ENCODE measurements around the gene ABCA1.

DNA sequence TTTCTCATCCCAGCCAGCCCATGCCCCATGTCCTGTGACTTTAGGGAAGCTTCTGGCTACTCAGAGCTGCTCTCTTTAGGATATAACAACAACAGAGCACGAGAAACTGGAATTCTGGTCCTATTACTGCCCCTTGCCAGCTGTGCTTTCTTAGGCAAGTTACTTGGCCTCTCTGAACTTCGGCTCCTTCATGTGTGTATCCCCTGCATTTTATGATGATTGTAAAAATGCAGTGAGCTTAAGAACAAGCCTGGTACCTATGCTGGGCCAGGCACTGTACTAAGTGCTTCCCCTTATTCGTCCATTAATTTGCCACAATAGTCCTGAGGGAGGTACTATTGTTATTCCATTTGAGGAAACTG lies 54.5 kb downstream of the ABCA1 start:
- TF ChIP-seq, protein P1, sequence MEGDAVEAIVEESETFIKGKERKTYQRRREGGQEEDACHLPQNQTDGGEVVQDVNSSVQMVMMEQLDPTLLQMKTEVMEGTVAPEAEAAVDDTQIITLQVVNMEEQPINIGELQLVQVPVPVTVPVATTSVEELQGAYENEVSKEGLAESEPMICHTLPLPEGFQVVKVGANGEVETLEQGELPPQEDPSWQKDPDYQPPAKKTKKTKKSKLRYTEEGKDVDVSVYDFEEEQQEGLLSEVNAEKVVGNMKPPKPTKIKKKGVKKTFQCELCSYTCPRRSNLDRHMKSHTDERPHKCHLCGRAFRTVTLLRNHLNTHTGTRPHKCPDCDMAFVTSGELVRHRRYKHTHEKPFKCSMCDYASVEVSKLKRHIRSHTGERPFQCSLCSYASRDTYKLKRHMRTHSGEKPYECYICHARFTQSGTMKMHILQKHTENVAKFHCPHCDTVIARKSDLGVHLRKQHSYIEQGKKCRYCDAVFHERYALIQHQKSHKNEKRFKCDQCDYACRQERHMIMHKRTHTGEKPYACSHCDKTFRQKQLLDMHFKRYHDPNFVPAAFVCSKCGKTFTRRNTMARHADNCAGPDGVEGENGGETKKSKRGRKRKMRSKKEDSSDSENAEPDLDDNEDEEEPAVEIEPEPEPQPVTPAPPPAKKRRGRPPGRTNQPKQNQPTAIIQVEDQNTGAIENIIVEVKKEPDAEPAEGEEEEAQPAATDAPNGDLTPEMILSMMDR (IDR thresholded peaks at IDR 0.05), result no peak
- TF ChIP-seq POLR2A (IDR thresholded peaks at IDR 0.05), result no peak
